ENCODE results near the gene PRDM11.
A peak's percentile ranks its signal among the peaks of the same experiment; 100 is the strongest.
"Not testable (repeated sequence)": the region's sequence is repeated elsewhere in the genome, so short reads cannot be mapped to it uniquely, and the experiment has no call there.

Gene PRDM11

DNA sequence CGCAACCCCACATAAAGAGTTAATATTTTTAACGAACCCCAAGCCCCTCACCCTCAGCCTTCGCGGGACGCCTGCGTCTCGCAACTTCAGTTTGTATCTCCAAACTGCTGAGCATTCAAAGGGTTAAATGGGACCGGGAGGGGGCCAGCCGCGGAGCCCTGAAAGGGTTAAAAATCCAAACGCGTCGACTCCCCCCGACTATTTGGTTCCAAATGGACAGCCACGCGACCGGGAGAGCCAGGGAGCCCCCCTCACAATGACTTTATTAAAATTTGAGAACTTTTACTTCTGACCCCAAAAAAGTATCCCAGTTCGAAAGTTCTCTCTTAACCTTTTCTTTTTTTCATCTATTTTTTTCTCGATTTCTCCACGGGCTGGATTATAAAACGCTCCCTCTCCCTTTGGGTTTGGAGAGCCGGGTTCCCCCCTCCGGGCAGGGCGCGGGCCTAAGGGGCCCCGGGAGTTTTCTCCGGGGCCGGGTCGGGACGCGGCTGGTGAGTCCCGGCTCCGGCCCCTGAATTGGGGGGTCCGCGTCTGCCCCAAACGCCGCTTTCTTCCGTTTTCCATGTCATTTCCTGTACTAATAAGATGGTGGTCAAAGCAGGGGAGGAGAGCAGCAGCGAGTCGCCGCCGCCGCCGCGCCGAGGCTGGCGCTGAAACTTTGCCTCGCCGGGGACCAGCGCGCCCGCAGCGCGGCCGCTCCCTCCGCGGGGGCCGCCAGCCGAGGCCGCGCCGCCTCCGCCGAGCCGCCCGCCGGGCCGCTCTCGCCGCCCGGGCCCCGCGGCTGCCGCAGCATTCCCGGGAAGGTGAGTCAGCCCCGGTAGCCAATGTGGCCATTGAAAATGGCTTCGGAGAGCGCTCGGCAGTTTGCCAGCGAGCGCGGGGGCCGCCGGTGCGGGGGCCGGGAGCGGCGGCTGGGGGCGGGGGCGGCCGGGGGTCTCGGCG lies at the start of gene PRDM11:
Gene PRDM11, plus strand, starts transcription at position 568 of the 945 bp plus-strand sequence. CDS start 35,128 bp downstream, outside the sequence.
- peak; percentile 83 for DNase-seq

DNA sequence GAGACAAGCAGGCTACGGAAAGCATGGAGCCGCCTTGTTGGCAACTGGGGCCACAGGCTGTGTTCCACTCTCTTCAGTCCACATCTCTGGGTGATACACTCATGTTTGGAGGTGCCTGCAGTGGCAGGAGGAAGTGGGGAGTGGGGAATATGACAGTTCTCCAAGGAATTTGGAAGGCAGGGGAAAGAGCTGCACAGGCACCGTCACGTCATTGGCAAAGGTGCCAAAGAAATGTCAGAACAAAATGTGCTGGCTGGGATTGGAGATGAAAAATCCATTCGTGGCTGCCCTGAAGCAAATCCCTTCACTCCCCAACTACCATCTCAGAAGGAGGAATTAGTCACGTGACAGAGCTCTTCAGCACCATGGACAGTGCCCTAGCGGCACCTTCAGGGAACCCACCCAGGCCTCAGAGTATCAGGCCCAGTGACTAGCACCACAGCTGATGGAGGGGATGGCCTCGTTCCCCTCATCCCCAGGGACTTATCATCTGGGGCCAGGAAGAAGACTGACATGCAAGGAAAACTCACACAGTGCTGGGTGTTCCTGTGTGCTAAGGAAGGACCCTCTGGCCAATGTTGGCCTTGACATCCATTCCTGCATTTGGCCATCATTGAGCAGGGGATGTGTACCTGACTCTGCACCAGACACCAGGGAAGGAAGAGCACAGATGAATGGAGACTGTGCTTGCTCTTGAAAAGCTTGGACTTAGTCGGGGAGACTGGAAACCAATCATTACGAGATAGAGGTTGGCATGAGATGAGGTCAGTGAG lies 48.5 kb upstream of the PRDM11 start:
- DNase-seq, result peak; percentile 90

DNA sequence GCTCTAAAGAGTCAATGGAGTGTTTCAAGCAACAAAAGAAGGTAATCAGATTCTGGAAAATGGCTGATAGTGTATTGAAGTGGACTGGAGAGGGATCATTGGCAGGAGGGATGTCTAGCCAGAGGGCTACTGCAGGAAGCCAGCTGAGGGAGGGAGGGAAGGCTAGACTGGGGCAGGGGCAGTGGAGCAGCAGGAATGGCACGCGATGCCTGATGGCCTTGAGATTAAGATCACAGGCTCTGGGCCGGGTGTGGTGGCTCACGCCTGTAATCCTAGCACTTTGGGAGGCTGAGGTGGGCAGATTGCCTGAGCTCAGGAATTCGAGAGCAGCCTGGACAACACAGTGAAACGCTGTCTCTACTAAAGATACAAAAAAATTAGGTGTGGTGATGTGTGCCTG lies 47.5 kb upstream of the PRDM11 start:
- DNase-seq, result no peak

DNA sequence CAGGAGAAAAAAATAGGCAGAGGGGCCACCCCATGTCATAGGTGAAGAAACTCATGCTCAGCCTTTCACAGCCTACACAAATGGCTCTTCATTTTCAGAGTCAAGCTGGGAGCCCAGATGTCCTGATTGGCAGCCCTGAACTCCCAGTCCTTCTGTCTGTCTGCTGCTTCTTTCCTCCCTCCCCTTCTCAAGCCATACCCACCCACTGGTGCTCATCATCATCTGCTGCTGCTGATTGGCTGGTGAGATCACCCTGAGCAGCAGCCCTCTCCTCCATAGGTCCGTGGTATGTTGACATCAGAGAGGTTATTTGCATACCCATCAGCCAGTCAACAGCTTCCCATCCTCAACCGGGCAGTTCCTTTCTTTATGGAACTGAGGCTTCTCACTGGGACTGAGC lies 46.1 kb upstream of the PRDM11 start:
- peak; percentile 75 for DNase-seq

DNA sequence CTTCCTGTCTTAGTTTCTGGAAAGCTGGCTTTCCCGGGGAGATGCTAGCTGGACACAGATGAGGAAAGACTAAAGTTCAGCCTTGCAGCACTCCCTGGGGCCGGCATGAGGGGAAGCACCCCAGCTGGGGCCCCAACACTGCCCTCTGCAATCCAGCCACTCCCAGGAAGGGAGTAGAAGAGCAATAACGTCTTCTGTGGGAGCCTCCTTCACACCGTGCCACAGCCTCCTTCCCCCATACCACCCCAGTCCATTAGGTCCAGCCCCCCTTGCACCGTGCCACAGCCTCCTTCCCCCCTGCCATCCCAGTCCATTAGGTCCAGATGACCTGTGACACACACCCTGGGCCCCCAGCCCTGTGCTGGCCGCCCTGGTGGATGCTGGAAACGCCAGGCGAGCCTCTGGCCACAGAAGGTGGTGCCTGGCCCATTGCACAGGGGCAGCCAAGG lies 44.1 kb upstream of the PRDM11 start:
- no peak for DNase-seq

DNA sequence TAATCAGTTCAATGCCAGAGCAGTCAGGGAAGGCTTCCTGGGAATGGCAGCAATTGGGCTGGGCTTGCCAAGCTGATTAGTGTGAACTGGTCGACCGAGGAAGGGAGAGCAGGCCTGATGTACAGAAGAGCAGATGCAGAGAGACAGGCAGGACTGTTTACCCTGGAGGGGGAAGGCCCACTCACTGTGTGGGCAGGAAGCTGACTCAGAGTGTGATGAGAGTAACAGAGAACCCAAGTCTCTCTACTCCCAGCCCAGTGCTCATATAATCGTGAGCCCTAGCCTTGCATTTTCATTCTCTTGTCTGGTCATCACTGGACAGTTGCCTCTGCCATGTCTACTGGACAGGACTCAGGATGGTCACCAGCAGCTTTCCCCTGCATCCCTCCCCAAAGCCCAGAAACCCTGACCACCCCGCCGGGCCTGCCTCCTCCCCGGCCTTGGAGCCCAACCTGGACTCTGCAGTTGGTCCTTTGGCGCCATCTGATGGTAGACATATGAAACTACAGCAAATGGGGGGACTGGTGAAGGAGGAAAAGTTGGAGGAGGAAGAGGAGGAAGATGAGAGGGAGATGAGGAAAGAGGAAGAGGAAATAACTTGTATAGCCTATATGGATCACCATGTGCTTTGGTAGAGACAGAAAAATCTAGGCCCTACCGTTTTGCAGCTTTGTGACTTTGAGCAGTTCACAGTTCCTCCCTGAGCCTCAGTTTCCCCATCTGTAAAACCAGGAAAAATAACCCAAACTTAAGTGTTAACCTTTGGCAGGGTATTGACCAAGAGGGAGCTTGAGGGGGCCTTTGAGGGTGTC lies 43.4 kb upstream of the PRDM11 start:
- peak; percentile 82 for DNase-seq

DNA sequence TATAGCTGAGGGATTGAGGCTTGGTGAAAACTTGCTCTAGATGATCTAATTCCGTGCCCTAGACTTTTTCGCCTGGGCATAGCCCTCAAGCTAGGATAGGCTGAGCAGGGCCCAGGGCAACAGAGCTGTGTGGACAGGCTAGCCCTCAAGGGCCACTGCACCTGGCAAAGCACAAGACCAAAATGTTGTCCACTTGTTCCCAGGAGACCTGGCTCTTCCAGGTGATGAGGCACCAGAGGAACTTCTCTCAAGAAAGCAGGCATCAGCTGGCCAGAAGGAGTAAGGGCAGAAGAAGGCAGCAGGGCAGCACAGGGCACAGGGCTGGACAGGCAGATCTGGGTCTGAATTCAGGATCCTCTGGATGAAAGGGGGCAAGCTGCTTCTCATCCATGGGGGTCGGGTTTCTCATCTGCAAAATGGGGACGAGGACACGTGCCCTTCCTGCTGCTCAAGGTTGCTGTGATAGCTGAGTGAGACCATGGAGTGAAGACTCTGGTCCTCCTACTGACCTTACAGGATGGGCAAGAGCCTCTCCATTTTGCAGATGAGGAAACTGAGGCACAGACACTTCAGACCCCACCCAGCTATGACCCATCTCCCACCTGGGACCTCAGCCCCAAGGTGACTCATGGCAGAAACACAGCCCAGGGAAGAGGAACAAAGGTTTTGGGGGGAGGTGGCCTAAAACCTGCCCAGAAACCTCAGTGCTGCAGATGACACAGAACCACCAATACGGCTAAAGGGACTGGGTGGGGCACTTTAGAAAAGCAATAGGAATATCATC lies 42.2 kb upstream of the PRDM11 start:
- DNase-seq, result no peak

DNA sequence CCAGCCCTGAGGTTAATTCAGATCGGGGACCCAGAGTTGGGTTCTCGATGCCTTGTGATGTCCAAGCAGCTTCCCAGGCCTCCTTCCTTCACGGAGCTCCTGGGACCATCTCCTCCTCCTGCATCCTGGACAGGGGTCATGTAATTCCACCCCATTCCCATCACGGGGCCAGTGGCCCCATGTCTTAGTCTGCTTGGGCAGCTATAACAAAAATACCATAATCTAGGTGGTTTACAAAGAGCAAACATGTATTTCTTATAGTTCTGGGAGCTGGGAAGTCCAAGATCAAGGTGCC lies 41.7 kb upstream of the PRDM11 start:
- no peak for DNase-seq

DNA sequence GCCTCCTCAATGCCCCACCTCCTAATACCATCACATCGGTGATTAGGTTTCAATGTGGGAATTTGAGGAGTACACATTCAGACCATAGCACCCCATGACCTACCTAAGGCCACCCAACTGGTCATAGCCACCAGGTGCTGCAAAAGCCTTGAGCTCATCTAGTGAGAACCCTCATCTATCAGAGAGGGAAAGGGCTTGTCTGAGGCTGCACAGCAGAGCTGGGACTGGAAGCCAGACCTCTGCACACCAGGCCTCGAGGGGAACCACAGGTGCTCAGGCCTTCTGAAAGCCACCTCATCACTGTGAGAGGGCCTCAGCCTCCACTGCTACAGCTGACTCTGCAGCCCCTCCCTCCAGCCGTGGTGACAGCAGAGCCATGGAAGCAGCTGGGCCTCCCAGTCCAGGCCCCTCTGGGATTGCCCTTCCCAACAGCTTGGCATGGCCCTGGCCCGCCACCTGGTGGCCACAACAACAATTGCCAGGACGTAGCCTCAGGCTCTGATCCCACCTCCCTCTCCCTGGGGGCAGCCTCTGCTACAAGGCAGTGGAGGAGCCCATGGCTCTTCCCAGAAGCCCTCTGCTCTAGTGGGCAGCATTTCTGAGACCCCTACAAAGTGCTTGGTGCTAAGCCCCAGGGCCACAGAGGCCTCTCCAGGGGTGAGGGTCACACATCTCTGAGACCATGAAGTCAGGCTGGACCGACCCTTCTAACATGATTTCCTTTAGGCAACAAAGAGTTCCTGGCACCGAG lies 41.0 kb upstream of the PRDM11 start:
- peak; percentile 81 for DNase-seq

DNA sequence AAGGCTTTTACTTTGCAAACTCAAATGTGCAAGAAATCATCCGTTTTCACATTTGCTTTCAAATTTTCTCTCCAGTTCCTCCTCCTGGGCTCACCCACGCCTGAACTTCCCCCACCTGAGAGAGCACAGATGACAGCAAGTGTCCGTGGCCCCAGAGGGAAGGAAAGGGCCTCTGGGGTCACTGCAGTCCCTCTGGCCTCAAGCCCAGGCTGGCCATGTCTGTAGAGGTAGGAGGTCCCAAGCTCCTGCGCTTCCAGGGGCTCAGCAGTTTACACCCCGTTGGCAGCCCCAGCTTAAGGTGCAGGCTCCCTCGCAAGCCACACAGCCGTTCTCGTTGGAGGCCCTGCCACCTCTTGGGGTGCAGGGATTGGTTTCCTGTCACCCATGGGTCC lies 40.5 kb upstream of the PRDM11 start:
- no peak for DNase-seq

DNA sequence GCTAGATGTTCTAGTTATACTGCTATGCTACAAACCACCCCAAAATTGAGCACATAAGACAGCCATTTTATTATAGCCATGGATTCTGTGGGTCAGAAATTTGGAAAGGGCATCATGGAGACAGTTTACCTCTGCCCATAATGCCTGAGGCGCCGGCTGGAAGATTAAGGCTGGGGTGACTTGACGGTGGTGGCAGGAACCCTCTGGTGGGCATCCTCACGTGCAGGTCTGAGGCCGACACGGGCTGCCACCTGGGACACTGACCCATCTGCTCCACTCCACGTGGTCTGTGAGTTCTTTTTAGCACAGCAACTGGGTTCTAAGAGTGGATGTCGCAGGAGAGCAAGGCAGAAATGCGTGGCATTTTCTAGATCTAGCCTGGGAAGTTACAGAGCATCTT lies 40.0 kb upstream of the PRDM11 start:
- DNase-seq, result no peak

DNA sequence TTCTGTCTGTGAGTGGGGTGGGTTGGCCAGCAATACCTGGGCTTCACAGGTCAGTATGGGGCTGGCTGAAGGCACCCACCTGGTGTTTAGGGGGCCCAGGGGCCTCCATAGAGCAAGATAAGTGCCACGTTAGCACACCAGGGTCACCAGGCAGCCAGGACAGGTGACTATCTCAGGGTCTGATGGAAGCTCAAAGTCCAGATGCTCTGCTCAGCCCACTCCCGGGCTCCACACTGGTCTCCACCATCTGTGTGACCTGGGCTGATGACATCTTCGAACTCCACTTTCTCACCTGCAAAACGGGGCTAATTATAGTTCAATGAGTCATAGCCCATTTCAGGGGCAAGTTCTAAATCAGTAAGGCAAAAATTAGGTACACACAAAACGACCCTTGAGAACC lies 39.4 kb upstream of the PRDM11 start:
- DNase-seq, result no peak

DNA sequence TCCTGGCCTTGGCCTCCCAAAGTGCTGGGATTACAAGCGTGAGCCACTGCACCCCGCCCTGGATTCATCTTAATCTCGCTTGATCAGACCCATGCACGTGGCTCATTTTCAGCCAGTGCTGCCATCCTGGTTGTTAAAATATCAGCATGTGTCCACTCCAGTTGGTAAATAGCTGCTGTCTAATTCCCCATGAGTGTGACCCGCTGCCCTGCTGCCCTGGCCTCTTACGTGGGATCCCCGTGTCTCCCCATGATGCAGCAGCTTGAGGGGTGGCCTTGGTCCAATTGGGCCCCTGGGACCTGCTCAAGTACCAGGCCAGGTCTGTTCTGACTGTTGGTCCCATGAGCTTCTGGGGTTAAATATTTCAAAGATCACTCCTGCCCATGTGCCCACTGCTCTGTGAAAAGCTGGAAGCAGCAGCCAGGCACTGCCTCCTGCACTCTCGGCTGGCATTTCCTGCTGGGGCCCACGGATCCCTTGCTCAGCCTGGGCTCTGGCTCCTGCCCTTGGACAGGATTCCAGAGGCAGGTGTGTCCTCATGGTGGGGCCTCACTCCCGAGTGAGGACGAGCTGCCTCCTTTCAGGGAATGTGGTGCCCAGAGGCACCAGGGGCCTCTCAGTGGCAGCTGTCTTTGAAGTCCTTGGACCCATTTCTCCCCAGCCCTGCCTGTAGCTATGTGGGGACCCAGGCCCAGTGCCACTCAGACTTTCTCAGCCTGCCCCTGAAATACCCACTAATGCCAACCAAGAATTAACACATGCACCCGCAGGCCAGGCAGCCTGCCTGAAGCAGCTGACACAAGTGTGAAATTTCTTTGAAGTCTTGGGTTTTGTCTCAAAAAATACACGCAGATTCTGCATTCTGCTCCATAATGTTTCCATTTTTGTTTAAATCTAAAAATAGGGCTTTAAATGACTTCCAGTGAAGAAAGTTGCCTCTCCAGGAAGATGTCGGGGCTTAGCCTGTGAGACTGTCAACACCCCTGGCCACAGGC lies 38.1 kb upstream of the PRDM11 start:
- no peak for DNase-seq

DNA sequence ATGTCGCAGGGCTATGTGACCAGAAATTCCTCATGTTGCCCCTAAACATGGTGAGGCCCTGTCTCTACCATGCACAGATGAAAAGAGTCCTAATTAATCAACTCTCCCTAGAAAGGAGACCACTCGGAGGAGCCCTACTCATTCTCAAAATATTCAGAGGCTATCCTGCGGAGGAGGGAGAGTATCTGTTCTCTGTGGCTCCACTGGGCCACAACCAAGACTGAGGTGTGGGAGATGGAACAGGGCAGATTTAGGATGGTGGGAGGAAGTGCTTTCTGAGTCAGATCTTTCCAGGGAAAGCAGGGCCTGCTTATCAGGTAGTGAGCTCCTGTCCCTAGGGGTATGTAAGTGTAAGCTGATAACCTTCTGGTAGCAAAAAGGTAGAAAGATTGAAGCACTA lies 37.0 kb upstream of the PRDM11 start:
- no peak for DNase-seq

DNA sequence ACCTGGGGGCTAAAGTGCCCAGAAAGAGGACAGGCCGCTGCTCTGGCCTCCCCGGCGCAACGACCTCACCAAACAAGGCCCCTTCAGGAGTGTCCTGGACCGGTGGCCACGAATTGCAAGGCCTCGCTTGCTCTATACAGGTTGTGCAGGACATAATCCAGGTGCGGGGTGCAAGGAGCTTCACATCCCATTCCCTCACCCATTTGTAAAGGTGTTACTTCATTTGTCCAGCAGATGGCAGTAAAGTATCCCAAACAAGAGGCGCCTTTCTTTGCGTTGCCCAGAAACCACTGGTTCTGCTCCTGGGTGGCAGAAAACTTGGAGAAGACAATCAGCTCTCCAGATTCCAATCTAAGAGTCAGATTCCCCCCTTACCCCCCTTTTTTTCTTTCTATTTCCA lies 35.9 kb upstream of the PRDM11 start:
- DNase-seq, result peak; percentile 87

DNA sequence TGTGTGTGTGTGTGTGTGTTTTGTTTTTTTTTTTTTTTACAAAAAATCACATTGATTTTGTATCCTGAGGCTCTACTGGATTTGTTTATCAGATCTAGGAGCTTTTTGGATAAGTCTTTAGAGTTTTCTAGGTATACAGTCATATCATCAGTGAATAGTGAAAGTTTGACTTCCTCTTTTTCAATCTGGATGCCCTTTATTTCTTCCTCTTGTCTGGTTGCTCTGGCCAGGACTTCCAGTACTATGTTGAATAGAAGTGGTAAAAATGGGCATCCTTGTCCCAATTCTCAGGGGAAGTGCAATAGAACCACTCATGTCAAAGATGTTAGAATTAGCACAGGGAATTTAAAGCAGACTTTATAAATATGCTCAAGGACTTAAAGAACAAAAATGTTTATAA lies 32.6 kb upstream of the PRDM11 start:
- peak; percentile 33 for DNase-seq

DNA sequence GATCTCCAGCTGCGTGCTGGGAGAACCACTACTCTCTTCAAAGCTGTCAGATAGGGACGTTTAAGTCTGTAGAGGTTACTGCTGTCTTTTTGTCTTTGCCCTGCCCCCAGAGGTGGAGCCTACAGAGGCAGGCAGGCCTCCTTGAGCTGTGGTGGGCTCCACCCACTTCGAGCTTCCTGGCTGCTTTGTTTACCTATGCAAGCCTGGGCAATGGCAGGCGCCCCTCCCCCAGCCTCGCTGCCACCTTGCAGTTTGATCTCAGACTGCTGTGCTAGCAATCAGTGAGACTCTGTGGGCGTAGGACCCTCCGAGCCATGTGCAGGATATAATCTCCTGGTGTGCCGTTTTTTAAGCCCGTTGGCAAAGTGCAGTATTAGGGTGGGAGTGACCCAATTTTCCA lies 18.6 kb upstream of the PRDM11 start:
- DNase-seq, result not testable (repeated sequence)

DNA sequence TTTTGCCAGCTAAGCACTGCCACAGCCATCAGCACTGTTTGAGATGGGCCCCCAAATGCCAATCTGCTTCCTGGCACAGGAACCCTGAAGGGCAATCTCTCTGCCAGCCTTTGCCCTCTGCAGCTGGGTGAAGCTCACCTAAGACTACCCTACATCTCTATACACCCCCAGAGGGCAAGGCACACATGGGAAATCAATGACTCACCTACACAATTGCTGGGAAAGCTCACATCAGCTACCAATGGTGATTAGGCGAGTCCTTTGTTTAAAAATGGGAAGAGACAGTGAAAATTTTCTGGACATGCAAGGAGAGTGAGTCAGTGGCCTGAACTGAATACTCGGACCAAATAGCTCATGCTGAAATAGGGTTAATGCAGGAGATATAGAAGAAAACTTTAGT lies 12.6 kb upstream of the PRDM11 start:
- no peak for DNase-seq

DNA sequence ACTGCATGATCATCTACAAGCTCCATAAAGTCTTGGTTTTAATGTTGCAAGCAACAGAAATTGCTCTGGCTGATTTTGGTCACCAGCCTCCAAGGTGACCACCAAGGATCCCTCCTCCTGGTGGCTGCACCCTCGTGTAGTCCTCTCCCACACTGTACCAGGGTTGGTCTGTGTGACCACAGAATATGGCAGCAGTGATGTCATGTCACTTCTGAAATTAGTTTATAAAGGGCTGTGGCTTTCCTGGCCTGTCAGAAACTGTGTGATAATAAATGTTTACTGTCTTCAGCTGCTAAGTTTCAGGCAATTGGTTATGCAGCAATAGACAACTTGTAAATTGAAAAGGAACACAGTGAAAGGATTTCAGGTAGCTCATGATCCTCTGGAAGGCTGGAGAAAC lies 5.3 kb upstream of the PRDM11 start:
- peak; percentile 48 for DNase-seq

DNA sequence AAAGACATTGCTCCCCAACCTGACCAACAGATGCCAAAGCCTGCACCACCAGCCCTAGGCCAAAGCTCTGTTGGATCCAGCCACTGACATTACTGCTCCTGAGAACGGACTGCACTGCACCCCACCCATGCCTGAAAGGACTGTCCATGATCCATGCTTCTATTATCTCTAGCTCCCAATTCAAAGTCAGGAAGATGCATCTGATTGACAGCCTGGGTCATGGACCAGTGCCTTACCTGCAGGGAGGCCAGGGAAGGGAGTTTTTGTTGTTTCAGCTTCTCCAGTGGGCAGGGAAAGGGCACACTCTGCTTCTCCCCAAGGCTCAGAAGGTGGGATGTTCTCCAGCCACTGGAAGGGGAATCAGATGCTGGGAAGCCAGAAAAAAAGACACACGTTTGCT lies 4.8 kb upstream of the PRDM11 start:
- DNase-seq, result no peak
